Cerebellar nuclear complex (tissue), 1 donor: ENCODE data around the gene UNC5C.

Source experiments
- DNase-seq, 2 experiments: peaks; one replicate each; lab custom pipeline; 2025; lab: John Stamatoyannopoulos, UW

Gene UNC5C

GRCh38 chr4:95546866-95547714 lies 1.7 kb downstream of the UNC5C start:
- DNase-seq, result no peak

- DNase-seq, result no peak
These were observed 2.6 kb downstream of the UNC5C start for GRCh38 chr4:95546221-95546620.

GRCh38 chr4:95545546-95545945 lies 3.2 kb downstream of the UNC5C start:
- no peak for DNase-seq

- no peak for DNase-seq
These were observed 4.4 kb downstream of the UNC5C start for GRCh38 chr4:95544113-95545103.

DNA sequence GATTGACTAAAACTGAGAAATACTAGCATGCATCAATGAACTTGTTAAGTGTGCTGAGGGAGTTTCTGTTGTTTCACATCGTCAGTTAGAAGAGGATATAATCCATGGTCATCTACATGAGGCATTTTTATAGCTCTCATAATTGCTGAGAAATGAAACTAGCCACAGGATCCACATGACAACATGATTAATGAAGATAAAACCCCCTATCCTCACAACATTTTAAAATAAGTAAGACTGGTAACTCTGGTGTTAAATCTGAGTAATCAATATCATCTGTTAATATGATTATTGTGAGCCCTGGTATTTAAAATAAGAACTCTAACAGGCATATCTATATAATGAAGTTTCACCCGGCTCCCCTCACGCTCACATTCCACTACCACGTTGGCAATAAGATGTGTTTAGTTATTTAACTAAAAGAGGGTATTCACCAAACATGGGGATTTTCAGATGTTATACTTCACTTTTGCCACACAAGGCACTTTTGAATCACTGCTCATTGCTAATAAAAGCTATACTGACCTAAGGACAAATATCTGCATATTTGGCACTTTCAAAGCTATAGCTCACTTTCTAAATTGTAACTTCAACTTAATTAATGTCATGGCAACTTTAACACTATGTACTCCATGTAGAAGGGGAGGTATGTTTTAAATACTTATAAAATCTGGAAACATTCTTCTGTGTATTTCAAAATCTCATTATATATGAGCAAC lies 6.7 kb downstream of the UNC5C start:
- DNase-seq, result no peak

DNA sequence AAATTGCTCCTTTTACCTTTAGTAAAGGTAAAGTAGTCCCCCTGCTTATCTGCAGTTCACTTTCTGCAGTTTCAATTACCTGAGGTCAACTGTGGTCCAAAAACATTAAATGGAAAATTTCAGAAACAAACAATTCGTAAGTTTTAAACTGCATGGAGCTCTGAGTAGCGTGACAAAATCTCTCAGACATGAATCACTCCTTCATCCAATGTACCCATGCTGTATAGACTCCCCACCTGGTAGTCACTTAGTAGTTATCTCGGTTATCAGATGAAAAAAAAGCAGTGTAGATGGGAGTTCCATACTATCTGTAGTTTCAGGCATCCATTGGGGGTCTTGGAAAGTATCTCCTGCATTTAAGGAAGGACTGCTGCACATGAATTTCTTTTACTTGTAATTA lies 7.7 kb downstream of the UNC5C start:
- no peak for DNase-seq

- no peak for DNase-seq
These were observed 8.5 kb downstream of the UNC5C start for GRCh38 chr4:95540227-95540626.

DNA sequence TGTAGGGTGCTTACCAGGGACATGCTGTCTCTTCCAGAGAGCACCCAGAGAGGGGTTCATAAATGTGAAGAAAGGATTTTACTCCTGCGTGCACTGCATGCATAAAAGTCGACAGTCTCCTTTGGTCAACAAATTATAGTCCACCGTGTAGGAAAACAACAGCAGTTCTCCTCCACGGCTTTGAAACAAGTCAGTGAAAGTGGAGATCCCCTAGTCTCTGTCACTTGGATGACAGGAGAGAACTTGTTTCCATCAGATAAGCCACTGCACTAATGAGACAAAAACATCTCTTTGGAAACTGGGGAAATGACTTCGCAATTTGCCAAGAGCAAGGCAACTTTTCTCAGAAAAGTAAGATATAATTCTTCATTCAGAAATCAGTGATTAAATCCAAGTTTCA lies 9.7 kb downstream of the UNC5C start:
- no peak for DNase-seq

DNA sequence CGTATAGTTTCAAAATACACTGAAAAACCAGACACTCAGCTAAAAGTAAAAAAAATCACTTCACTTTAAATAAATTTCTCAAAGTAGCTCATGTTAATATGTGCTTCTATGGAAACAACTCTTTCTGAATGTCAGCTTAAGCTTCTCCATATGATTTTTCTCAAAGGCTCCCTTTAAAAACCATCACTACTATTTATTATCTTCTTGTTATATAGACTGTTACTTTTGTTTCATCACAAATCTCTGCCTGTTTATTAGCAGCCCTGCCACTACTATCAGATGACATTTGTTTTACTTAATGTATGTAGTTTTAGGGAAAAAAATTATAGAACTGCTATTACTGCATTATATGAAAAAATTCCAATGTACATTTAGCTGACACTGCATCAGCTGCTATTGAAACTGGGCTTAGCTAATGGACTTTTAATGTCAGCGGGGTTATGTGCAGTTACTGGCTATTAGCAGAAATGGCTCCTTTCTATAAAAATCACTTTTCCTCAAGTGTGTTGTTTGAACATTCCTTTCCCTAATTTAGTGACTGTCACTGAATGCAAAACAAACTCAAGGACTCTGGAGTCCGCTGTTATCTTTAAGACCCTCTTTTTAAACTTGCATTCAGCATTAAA lies 10.8 kb downstream of the UNC5C start:
- no peak for DNase-seq

- no peak for DNase-seq
These were observed 11.6 kb downstream of the UNC5C start for GRCh38 chr4:95537191-95537590.

DNA sequence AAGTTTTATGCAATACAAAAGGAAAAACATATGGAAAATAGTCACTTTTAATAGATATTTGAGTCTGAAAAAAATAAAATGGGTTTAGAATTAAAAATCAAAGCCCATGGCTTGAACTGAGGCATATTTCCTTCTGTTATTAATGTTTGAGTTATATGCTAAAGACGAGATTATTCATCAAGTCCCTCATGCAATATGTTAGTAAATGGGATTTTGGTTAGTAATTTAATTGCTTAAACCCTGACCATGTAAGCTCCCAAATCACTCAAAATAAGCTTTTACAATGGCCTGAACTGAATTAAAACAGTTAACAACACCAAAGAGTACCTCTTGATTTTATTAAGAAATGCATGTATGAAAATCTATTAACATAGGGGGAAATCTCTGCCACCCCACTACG lies 12.1 kb downstream of the UNC5C start:
- DNase-seq, result no peak

- DNase-seq, result no peak
These were observed 13.6 kb downstream of the UNC5C start for GRCh38 chr4:95535180-95535579.

- DNase-seq, result no peak
These were observed 14.7 kb downstream of the UNC5C start for GRCh38 chr4:95534032-95534431.

DNA sequence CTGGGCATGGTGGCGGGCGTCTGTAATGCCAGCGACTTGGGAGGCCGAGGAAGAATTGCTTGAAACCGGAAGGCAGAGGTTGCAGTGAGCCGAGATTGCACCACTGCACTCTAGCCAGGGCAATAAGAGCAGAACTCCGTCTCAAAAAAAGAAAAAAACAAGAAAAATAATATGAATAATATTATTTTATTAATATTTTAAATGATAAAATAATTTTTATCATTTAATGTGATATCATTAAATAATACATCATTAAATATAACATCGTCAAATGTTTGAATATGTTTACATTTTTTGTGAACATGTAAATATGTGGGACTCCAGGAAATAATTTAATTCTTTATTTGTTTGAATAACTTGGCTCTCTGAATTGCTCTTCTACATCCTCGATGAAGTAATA lies 15.5 kb downstream of the UNC5C start:
- DNase-seq, result no peak

DNA sequence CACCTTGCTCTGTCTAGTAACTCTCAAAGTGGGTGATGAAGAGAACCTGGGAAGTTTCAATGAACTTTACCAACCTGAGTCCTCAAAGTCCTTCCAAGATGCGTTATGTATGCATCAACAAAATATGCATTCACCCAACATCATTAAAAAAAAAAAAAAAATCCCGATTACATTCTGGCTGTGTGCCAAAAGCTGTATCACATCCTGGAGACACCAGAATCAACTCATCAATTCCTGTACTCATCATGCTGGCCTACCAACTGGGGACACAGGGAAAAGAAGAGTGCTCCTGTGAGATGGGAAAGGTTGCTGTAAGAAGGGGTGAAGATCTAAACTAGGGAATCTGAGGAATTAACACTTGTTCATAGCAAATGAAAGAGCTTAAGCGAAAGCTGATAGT lies 16.5 kb downstream of the UNC5C start:
- DNase-seq, result no peak

DNA sequence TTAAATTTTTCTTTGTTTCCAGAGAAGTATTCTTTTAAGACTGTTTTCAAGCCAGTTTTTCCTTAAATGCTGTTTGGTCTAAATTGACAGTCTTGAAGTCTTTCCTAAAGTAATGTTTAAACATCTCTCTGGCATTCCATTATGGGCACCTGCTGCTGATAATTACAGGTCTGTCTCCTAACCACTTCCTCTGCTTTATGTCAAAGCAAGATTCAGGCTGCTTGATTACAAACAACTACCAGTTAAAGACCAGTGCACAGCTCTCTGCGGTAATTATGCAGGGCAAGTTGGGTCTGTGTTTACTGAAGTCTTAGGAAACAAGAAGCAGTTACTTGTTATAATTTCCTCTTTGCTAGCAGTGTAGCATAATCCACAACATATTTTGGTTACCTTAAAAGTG lies 17.6 kb downstream of the UNC5C start:
- DNase-seq, result no peak

DNA sequence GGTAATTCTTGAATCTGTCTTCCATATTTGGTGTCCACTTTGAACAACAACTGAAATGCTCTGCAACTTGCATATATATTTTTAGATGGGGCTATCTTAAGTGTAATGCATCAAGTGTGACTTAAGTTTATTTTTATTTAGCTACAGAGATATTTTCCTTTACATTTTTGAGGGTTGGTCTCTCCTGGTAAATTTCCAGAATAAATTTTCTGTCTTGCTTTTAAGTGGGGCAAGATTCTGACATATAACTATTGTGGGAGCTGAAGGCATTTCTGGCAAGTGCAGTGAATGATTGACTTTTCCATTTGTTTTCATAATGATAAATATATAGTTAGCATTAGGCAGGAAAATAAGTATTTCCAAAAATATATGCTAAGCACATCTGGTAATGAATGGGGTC lies 18.8 kb downstream of the UNC5C start:
- no peak for DNase-seq

GRCh38 chr4:95528388-95528948 lies 20.3 kb downstream of the UNC5C start:
- no peak for DNase-seq

DNA sequence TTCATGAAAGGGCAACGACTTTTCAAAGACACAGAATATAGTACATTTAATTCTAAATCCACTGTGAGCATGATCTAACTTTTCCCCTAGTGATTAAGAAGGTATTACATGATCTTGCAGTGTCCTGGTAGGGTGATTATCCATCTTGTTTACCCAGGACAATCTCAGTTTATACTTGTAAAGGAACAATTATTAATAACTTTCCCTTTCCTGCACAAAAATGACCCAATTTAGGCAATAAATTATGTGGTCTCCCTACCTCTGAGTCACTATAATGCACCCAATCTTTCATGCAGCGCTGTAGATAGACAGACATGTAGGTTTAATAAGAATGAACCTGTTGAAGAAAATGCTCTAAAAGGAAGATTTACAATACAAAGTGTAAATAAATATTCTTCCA lies 22.7 kb downstream of the UNC5C start:
- DNase-seq, result no peak

DNA sequence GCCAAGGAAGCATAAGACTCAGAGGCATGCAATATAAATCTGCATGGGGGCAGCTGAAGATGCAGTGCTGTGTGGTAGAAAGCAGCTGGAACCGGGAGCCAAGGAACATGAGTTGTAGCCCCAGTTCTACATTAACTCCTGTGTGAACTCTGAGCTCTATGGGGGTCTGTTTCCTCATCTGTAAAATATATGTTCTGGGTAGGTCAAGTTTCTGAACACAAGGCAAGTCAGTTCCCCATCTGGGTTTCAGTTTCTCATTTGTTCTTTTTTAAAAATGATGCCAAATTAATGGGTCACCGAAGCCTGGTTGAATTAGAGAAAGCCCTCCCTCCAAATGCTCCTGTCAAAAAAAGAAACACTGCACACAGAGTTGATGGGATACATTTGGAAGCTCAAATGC lies 24.0 kb downstream of the UNC5C start:
- no peak for DNase-seq

GRCh38 chr4:95524184-95524583 lies 24.6 kb downstream of the UNC5C start:
- no peak for DNase-seq
